ENCODE data around the gene SNCAIP. TPM values are rescaled to one million over a fixed set of nuclear protein-coding genes. Genes with fewer than 3 reads are reported as not detected.

The SNCAIP gene
- total and polyA plus RNA-seq, 12 donors: 1.3 to 6.4 (median 2.7) TPM

- intact Hi-C loops (cut with DNase I): no loop called here
- WGBS, 4 donors: 3 to 5% (median 4%) methylated on average over 30 to 31 of the region's 31 CpGs
- TF ChIP-seq POLR2A (IDR thresholded peaks at IDR 0.05): no peak
- no peak for TF ChIP-seq CTCF (IDR thresholded peaks at IDR 0.05)
- H3K4me1 ChIP-seq (replicated peaks in 1 of 2): peaks cover 14 to 16% of the 10 kb centered on the region in 2 donors
- no peaks in the 10 kb centered on the region for H3K36me3 ChIP-seq (replicated peaks in 1 of 2)
- H3K27me3 ChIP-seq: peaks cover 19% of the 10 kb centered on the region
- H3K4me3 ChIP-seq: peak overlapping the region in 3 of 4 donors; percentile 11 to 67 (median 58)
- H3K27ac ChIP-seq: peak overlapping the region in 1 of 5 donors; percentile 68
- peak in 6 of 7 donors; percentile 14 to 26 (median 18) for DNase-seq
- no peaks in the 10 kb centered on the region for H3K9me3 ChIP-seq (replicated peaks in 1 of 3)
These were observed 762 bp downstream of the SNCAIP start for GRCh38 chr5:122312591-122313406.

- intact Hi-C loops (cut with DNase I): no loop called here
- 80 to 86% (median 82%) methylated on average over 2 of the region's 2 CpGs for WGBS, 4 donors
- Histone ChIP-seq H3K27ac (no peak overlapping the region), H3K9me3 (replicated peaks in 1 of 3) (no peaks in the 10 kb centered on the region), H3K4me3 (no peak overlapping the region), H3K36me3 (replicated peaks in 1 of 2) (no peaks in the 10 kb centered on the region), H3K4me1 (replicated peaks in 1 of 2) (peaks cover 14 to 16% of the 10 kb centered on the region in 2 donors), H3K27me3 (peaks cover 19% of the 10 kb centered on the region)
- no peak for TF ChIP-seq POLR2A (IDR thresholded peaks at IDR 0.05)
- no peak for TF ChIP-seq CTCF (IDR thresholded peaks at IDR 0.05)
- DNase-seq: no peak
These were observed 2.0 kb downstream of the SNCAIP start for GRCh38 chr5:122314036-122314435.

- H3K27ac ChIP-seq: no peak overlapping the region
- intact Hi-C loops (cut with DNase I): no loop called here
- WGBS, 4 donors: 60 to 73% (median 67%) methylated on average over 1 of the region's 1 CpG
- no peaks in the 10 kb centered on the region for H3K9me3 ChIP-seq (replicated peaks in 1 of 3)
- no peak for TF ChIP-seq CTCF (IDR thresholded peaks at IDR 0.05)
- TF ChIP-seq POLR2A (IDR thresholded peaks at IDR 0.05): no peak
- no peaks in the 10 kb centered on the region for H3K36me3 ChIP-seq (replicated peaks in 1 of 2)
- H3K4me1 ChIP-seq (replicated peaks in 1 of 2): peaks cover 14 to 16% of the 10 kb centered on the region in 2 donors
- no peak overlapping the region for H3K4me3 ChIP-seq
- DNase-seq: no peak
- H3K27me3 ChIP-seq: peaks cover 19% of the 10 kb centered on the region
These were observed 3.5 kb downstream of the SNCAIP start for GRCh38 chr5:122315521-122315920.

- Histone ChIP-seq H3K4me3 (no peak overlapping the region), H3K27ac (no peak overlapping the region), H3K4me1 (replicated peaks in 1 of 2) (peaks cover 14 to 16% of the 10 kb centered on the region in 2 donors), H3K36me3 (replicated peaks in 1 of 2) (no peaks in the 10 kb centered on the region), H3K9me3 (replicated peaks in 1 of 3) (no peaks in the 10 kb centered on the region), H3K27me3 (peaks cover 19% of the 10 kb centered on the region)
- TF ChIP-seq CTCF (IDR thresholded peaks at IDR 0.05) (no peak), POLR2A (IDR thresholded peaks at IDR 0.05) (no peak)
- WGBS, 4 donors: 65 to 80% (median 70%) methylated on average over 8 of the region's 8 CpGs
- DNase-seq: no peak
- intact Hi-C loops (cut with DNase I): no loop called here
These were observed 4.6 kb downstream of the SNCAIP start for GRCh38 chr5:122316656-122317055.

All from adrenal gland (tissue), 12 donors.